Measurements from ENCODE around the gene LAMA2.

DNA sequence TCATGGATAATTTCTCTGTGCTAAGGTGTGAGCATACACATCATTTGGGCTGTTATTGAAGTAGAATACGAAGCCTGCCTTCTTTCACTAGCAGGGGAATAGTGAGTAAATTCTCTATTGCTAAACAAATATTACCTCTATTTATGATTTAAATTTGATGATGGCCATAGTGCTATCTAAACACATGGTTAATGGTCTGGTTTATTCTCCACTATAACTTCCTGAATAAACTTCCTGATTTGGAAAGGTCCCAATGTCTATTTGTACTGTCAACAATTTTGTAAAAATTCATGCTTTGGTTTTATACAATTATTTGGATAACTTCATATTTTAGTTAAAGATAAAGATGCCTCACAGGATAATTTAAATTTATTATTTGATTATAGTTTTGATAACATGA, 426.2 kb downstream of the LAMA2 start:
- TF ChIP-seq, protein P1, sequence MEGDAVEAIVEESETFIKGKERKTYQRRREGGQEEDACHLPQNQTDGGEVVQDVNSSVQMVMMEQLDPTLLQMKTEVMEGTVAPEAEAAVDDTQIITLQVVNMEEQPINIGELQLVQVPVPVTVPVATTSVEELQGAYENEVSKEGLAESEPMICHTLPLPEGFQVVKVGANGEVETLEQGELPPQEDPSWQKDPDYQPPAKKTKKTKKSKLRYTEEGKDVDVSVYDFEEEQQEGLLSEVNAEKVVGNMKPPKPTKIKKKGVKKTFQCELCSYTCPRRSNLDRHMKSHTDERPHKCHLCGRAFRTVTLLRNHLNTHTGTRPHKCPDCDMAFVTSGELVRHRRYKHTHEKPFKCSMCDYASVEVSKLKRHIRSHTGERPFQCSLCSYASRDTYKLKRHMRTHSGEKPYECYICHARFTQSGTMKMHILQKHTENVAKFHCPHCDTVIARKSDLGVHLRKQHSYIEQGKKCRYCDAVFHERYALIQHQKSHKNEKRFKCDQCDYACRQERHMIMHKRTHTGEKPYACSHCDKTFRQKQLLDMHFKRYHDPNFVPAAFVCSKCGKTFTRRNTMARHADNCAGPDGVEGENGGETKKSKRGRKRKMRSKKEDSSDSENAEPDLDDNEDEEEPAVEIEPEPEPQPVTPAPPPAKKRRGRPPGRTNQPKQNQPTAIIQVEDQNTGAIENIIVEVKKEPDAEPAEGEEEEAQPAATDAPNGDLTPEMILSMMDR (conservative IDR thresholded peaks at IDR 0.05; ENCODE audit: low read length) = no peak
- no peak for TF ChIP-seq EZH2phosphoT487 (IDR thresholded peaks at IDR 0.05; ENCODE audit: borderline replicate concordance)
